Measurements from ENCODE around the gene RABGAP1L.

Gene RABGAP1L

DNA sequence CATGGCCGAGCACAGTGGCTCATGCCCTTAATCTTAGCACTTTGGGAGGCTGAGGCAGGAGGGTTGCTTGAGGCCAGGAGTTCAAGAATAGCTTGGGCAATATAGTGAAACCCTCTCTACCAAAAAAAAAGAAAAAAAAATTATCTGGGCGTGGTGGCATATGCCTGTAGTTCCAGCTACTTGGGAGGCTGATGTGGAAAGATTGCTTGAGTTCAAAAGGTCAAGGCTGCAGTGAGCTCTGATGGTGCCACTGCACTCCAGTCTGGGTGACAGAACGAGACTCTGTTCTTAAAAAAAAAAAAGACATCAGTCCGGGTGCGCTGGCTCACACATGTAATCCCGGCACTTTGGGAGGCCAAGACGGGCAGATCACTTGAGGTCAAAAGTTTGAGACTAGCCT lies 589.3 kb downstream of the RABGAP1L start:
- no peak for DNase-seq (ENCODE audit: low spot score)

DNA sequence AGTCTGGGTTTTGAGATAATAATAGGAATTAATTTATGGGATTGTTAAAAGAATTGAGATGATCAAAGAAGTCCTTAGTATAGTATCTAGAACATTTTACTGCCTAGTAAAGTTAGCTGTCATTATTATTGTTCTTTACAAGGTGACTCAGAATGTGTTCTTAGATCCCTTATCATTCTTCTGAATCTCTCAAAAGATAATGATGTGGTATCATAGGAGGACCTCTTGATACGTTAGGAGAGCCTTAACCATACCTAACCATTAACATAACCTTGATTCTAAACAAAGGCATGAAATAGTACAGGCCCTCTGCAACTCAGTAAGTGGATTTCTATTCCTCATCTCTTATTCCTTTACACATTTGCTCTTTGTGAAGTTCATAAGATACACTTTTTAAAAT lies 593.8 kb downstream of the RABGAP1L start:
- no peak for DNase-seq (ENCODE audit: low spot score)

DNA sequence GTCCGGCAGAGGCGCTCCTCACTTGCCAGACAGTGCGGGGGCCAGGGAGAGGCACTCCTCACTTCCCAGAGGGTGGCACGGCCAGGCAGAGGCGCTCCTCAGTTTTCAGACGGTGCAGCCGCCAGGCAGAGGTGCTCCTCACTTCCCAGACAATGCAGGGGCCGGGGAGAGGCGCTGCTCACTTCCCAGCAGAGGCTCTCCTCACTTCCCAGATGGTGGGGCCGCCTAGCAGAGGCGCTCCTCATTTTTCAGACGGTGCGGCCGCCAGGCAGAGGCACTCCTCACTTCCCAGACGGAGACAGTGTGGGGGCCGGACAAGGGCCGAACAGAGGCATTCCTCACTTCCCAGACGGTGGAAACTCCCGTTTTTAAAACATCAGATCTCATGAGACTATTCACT lies 602.0 kb downstream of the RABGAP1L start:
- no peak for DNase-seq (ENCODE audit: low spot score)

DNA sequence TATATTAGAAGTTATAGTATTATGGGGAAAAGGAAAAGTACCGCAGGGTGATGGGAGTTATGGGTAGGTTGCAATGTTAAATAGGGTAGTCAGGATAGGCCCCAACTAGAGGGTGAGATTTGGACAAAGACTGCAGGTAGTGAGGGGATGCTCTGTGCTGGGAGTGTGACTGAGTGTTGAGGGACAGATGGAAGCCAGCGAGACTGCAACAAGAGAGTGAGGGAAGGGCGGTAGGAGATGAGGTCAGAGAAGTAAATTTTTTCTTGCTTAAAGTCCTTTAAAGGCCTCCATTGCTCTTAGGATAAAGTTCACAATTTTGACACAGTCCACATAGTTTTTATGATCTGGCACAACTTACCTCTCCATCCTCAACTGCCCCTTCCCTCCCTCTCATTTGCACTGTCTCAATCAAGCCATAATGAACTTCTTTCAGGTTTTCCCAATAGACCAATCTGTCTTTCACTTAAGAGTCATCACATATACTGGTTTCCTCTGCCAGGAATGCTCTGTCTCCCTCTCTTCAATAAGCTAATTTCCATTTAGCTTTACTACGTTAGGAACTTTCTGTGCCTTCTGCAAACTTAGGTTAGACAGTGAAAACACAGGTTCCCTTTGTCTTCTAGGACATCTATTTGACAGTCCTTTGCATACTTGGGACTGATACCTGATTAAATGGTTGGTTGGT lies 602.7 kb downstream of the RABGAP1L start:
- no peak for DNase-seq (ENCODE audit: low spot score)

DNA sequence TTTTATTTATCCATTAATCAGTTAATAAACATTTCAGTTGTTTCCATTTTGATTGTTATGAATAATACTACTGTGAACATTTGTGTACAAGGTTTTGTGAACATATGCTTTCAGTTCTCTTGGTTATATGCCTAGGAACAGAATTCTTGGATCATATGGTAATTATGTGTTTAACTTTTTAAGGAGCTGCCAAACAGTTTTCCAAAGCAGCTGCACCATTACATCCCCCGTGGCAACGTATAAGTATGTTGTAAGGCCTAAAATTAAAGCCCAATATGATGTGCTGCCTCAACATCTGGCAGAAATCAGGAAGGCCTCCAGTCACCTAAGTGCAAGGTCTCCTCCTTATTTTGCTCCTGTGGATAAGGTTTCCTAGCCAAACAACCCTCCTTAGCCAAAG lies 604.9 kb downstream of the RABGAP1L start:
- DNase-seq (ENCODE audit: low spot score) = no peak

DNA sequence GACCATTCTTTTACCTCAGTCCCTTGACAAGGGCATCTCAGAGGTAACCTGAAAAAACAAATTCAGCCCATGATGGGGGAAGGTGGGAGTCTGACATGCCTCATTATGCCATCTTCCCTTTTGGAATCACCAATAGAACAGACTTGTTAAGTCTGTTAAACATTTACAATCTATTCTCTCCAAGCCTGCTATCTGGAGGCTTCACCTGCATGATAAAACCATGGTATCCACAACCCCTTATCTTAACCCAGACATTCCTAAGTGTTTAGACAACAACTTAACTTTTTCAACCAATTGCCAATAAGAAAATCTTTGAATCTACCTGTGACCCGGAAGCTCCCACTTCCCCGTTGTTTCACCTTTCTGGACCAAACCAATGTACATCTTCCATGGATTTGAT lies 607.4 kb downstream of the RABGAP1L start:
- no peak for DNase-seq (ENCODE audit: low spot score)

DNA sequence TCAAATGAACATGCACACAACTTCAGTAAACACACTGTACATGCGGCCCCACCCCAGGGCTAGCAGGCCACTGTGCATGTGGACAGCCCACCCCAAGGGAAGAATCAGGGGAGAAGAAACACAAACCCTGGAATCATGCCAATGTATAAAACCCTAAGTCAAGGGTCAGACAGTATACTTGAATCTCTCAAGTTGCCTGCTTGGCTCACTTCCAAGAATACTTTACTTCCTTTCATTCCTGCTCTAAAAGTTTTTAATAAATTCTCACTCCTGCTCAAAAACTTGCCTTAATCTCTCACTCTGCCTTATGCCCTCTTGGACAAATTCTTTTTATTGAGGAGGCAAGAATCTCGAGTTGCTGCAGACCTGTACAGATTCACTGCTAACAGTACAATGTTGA lies 609.2 kb downstream of the RABGAP1L start:
- DNase-seq (ENCODE audit: low spot score) = no peak

DNA sequence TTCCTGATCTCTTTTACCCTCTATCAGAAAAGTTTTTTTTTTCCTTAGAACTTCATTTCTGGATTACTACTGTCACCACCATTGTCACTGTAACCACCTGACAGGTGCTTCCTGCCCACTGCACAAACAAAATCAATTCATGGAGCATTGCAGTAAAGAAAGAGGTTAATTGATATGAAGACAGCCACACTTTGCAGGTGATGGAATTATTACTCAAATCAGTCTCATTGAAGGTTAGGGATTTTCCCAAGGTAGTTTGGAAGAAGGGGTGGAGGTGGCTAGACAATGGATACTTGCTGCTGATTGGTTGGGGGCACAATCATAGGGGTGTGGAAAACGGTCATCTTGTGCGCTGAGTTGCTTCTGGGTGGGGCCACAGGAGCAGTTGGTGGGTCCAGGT lies 609.6 kb downstream of the RABGAP1L start:
- no peak for DNase-seq (ENCODE audit: low spot score)

DNA sequence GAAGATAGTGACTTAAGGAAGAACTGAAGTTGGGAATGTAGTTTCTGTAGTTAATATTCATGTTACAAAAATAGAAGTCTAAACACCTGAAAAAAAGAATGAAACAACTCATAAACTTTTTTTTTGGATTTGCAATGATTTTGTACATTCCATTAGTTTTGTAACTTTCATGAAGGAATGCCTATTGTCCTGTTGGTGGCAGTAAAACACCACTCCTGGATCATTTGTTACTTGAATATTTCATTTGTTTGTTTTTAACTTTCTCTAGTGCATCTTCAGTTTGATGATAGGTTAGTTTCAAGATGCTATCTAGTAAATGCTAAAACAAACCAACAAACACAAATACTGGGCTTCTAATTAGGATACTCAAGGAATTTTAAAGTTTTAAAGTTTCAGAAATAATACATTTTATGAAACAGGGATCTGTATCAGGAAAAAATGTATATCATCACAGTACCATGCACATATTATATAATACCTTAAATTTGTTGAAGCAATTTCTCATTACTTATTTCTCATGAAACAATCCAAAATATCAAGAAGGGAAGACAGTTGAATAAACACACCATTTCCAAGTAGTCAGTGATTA lies 610.7 kb downstream of the RABGAP1L start:
- DNase-seq (ENCODE audit: low spot score) = peak; percentile 67

DNA sequence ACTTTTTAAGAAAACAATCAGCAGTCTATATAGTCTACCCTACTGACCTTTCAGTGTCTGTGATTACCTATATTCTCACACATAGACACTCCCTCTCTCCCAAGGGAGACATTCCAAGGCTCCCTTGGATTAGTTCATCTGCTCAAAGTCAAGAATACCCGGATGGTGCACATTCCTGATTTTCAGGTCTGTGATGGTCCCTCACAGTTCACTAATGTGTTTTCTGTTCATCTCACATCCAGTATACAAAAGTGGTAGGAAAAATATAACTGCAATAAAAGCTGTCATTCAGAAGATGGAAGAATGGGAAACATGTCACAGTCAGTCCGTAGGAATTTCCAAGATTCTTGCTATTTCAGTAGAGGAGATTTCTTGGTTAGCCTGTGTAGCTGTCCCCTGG lies 616.3 kb downstream of the RABGAP1L start:
- DNase-seq (ENCODE audit: low spot score) = no peak

DNA sequence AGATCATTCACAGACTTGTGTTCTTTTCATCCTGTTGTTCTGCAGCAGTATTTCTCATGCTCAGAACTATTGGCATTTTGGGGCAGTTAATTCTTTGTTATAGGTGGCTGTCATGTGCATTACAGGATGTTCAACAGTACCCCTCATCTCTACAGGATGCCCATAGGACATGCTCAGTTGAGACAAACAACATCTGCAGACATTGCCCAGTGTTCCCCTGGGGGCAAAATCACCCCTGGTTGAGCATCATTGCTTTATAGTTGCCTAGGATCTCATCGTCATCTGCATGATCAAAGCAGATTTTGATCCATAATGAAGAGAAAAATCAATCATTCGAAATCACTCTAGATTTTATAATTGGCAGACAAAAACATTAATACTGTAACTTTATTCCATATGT lies 617.9 kb downstream of the RABGAP1L start:
- DNase-seq (ENCODE audit: low spot score) = no peak

DNA sequence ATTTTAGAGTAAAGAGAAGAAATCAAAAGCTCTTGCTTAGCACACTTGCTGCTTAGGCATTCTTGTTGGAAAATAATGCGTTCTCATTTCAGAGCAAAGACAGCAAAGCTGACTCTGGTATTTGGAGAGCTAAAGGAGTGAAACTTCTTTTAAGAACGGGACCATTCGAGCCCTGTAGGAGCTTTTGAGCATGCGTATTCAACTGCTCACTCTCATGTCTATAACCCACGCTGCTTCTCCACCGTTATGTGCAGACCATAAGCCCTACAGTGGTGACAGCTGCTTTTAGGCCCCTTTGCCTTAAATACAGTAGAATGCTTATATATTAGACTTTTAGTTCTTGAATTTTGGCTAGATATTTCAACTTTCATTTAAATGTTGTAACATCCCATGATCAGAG lies 626.2 kb downstream of the RABGAP1L start:
- DNase-seq (ENCODE audit: low spot score) = no peak

DNA sequence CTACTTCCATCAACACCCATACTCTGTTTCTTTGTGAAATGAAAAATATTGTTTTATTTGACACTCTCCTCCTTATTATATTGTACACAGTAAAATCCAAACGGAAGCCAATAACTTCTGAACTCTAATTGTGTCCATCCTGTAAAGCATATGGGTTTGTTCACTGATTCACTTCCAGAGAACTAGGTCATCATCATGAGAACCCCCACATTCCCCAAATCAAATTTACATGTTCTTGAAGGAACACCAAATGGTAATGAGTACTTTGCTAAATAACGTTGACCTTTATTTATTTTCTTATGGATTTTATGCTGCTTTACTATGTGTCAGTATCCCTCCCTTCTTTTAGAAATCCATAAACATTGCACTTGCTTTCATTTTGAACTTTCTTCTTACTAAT lies 627.0 kb downstream of the RABGAP1L start:
- no peak for DNase-seq (ENCODE audit: low spot score)

DNA sequence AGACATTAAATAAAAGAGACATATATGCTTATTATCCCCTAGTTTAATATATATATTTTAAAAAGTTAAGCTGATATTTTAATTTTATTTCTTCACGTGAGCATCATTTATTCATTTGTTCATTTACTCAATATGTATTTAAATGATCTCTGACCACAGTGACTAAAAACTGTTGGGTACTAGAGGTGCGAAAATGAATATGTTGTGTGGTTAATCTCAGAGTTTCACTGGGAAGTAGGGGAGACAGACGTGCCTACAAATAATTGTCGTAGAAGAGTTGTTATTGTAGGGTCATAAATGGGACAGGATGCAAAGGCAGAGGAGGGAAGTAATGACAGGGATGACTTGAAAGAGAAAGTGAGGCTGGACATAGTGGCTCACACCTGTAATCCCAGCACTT lies 627.4 kb downstream of the RABGAP1L start:
- DNase-seq (ENCODE audit: low spot score) = no peak

DNA sequence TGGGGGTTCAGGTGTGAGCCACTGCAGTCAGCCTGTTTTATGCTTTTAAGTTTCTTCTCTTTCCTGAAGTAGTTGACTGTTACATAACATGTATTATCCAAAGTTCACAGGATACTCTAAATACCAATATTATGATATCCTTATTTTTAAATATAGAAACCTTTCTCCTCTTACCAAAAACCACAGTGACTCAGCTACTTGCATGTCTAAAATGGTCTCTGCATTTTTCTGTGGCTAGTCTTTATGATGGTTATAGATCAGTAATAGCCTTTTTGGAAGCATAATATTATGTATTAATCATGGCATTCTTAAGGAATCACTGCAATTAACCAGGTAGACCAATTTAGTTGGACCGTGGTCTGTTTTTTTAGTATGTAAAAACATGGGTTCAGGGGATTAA lies 629.7 kb downstream of the RABGAP1L start:
- DNase-seq (ENCODE audit: low spot score) = no peak

DNA sequence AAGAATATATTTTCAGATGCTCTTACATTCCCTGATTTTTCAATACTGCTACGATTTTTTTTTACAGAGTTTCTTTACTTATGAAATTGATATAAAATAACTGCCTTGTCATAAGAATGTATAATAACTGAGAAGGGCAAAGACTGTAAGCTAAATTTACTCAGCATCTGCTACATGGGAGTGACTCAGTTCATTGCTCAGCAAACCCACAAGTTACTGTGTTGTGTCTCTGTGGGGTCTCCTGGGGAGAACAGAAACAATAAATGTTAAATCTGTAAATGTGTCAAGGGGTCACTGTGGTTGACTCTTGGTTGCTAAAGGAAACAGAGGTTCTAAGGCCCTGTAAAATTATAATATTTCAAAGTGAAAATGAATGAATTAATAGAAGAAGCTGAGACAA lies 630.1 kb downstream of the RABGAP1L start:
- no peak for DNase-seq (ENCODE audit: low spot score)

DNA sequence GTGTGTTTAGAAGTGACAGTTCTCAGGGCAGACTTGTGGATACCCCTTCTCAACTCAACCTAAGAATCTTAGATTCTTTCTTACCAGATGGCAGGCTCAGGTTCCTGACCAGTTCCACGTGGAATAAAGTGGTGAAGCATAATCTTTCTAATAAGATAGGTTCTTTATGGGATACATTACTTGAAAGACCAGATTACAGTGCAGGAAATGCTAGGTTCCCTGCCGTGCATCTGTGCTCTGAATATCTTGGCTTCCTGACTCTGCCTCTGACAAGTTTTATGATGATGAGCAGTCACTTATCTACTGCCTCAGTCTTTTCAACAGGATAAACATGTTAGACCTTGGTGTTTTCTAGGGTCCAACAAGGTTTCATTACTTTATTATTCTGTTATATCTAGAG lies 632.5 kb downstream of the RABGAP1L start:
- no peak for DNase-seq (ENCODE audit: low spot score)

DNA sequence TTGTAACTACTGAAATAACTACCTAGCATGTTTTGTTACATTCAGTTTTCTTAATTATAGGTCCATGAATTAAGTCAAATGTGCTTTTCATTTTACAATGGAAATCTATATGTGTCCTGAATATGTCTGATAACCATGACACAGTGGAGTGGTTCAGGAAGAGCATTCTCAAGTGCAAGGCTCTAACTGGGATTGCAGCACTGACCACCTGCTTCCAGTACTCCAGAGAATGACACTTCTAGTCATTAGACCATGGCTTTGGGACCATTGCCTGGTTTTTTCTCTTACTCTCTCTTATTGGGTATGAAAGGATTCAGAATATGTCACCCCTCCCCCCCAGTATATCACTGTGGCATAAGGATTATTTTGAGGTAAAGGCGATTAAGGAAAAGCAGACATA lies 635.5 kb downstream of the RABGAP1L start:
- no peak for DNase-seq (ENCODE audit: low spot score)

DNA sequence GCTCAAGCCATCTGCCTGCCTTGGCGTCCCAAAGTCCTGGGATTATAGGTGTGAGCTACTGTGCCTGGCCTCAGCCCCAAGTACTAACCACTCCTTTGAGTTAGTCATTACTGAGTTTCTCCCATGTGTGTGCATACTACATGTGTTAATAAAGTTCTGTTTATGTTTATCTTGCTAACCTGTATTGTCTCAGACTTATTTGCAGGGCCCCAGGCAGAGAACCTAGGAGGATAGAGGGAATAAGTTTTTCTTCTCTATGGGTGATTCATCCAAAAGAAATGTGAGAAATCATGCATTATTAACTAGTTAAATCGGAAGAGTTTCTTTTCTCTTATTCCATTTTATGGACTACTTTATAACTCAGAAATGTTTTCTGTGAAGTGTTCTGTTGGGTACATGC lies 636.5 kb downstream of the RABGAP1L start:
- no peak for DNase-seq (ENCODE audit: low spot score)

DNA sequence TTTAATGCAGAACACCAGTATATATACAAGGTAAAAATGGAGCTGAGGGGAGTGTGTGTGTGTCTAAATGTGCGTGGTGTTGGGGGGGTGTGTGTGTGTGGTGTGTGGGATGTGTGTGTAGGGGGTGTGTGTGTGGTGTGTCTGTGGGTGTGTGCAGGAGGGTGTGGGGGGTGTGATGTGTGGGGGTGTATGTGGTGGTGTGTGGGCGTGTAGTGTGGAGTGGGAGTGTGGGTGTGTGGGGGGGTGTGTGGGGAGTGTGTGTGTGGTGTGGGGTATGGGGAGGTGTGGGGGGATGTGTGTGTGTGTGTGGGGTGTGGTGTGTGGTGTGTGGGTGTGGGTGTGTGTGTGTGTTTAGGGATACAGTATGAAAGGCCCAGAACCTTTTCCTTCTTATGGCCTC lies 638.1 kb downstream of the RABGAP1L start:
- DNase-seq (ENCODE audit: low spot score) = no peak

DNA sequence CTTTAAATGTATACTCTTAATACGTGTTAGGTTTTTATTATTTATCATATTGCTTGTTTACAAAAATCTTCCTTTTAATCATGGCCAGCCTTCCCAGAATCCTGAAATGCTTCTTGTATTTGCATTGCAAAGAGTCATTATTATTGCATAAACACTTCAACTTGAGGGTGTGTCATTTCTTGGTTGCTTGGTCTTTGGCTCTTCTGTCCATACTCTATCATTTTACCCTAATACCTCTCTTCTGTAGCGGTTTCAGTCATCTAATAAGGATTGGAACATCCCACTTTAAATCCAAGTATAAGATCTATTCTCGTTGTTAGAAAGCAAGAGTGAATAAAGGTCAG lies 639.8 kb downstream of the RABGAP1L start:
- no peak for DNase-seq (ENCODE audit: low spot score)

DNA sequence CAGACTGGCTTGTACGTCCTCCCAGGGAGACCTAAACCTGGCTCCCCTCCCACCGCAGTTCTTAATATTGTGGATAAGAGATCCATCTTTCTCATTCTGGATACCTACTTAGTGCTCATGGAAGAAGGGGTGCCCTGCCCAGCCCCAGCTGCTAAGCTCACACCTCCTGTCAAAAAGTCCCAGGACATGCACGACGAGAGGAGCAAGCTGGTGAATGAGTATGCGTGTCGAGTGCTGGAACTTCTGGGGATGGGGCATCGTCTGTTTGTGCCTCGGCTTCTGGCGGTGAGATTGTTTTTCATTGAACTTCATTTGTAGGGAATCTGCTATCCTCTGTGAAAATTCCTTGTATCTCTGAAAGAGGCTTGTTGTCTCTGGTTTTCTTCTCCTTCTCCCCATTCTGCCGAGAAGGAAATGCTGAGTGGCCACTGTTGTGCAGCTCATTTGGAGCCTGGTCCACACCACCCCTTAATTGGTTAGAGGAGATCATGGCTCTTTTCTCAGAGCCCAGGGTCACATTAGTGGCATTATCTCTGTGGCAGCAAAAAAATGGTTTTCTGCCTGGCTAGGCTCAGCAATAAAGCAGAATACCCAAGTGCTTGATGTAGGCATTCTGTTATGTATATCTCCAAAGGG lies 641.0 kb downstream of the RABGAP1L start:
- DNase-seq (ENCODE audit: low spot score) = no peak

DNA sequence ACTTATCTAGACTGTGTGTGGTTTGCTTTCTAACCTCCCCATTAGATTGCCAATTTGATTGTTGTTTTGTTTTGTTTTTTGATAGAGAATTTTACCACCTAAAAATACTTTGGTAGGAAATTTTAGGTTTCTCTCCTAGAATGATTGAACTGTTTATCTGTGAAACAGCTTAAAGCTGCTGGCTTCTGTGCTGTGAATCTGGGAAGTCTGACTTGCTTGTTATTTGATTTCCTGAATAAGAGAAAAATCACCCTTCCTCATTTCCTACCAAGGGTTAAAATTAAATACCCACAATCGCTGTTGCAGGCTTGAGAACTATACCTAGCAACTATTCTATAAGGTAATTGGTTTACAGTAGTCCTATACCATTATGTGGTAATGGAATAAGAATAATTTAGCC lies 641.6 kb downstream of the RABGAP1L start:
- no peak for DNase-seq (ENCODE audit: low spot score)

DNA sequence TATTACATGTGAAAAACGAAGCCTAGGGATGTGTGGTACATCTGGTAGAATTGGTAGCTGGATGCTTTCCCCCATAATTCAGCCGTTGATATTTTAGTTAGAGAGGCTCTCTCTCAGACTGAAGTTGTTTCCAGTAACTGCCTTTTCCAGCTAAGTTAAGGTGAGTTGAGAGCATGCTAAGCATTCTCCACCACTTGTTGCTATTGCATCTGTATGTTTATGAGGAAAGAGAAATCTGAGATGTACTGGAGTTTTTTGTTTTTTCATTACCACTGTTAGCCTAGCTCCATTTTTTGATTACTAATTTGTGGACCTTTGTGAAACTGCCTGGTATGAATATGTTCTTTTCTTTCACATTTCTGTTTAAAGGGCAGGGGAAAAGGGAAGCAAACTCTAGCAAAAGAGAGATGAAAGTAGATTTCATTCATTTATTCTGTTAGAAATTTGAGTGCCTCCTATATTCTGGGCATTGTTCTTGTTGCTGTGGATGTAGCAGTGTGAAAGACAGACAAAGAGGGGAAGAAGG lies 650.5 kb downstream of the RABGAP1L start:
- no peak for DNase-seq (ENCODE audit: low spot score)

Data from COLO829 (cell line).